Breast epithelium (tissue), 4 donors: Measurements from ENCODE around the gene ASTN2. TPM values are rescaled to one million over a fixed set of nuclear protein-coding genes. Genes with fewer than 3 reads are reported as not detected.

Experiments
- DNase-seq, 2 donors: peaks; one replicate each; pipeline ENCODE4 v3.0.0-alpha.2; 2019; ENCODE audit warnings: low spot score in 2 of 2
- H3K27ac ChIP-seq, 2 donors: fragments of 200-600 bp; sonication (generic) in 1 of 2; one replicate each; pipeline ENCODE4 v1.5.1; 2016 to 2019; ENCODE audit warnings: mild to moderate bottlenecking in 1 of 2
- H3K27me3 ChIP-seq, 2 donors: fragments of 200-600 bp; sonication (generic) in 1 of 2; one replicate each; pipeline versions ENCODE4 v1.5.1 to v1.6.0; 2017 to 2019; ENCODE audit warnings: control low read depth in 1 of 2, mild to moderate bottlenecking in 1 of 2
- H3K36me3 ChIP-seq: fragments of 200-600 bp; one replicate; pipeline ENCODE4 v1.5.1; 2019
- H3K4me1 ChIP-seq, 2 donors: fragments of 200-600 bp; sonication (generic); one replicate each; pipeline ENCODE4 v1.5.1; 2016 to 2019; ENCODE audit warnings: control low read depth in 1 of 2
- H3K4me3 ChIP-seq, 3 donors: fragments of 200-600 bp; sonication (generic); 1 replicate in 2 of 3; 2 replicates in 1 of 3; pipeline ENCODE4 v1.5.1; 2016 to 2019; ENCODE audit warnings: mild to moderate bottlenecking in 3 of 3, moderate library complexity in 2 of 3
- H3K9me3 ChIP-seq, 2 donors: fragments of 200-600 bp; sonication (generic) in 1 of 2; one replicate each; pipeline ENCODE4 v1.5.1; 2016 to 2019; ENCODE audit warnings: control low read depth in 1 of 2
- POLR2A ChIP-seq: fragments of 450-650 bp; IDR thresholded peaks from one replicate; pipeline ENCODE4 v1.6.1; 2016; ENCODE audit warnings: antibody characterized with exemption, mild to moderate bottlenecking, moderate library complexity
- POLR2AphosphoS5 ChIP-seq, 3 donors: sonication (generic); formaldehyde crosslinking; IDR thresholded peaks; one replicate each; pipeline ENCODE4 v1.6.1; 2017; ENCODE audit warnings: antibody characterized with exemption in 3 of 3
- intact Hi-C: fragments of 100-400 bp; cut with DNase I; formaldehyde crosslinking; loops from one replicate; pipeline ENCODE4 v1.15.1; 2023; ENCODE audit warnings: low total_unique reads
- total RNA-seq, 3 donors: library from RNA; depleted of rRNA; stranded (reverse); fragments of >200 nt; gene quantifications; one replicate each; pipeline ENCODE4 v1.1.0, GENCODE V29; 2016
- TF ChIP-seq, protein P1 (sequence below), 3 donors: fragments of 450-650 bp; IDR thresholded peaks; one replicate each; pipeline ENCODE4 v1.5.1; 2016 to 2017; ENCODE audit warnings: antibody characterized with exemption in 3 of 3, mild to moderate bottlenecking in 3 of 3, moderate library complexity in 3 of 3

Gene ASTN2
- total RNA-seq, 3 donors from 2014 or later = 9.1 to 13.8 (median 9.8) TPM

DNA sequence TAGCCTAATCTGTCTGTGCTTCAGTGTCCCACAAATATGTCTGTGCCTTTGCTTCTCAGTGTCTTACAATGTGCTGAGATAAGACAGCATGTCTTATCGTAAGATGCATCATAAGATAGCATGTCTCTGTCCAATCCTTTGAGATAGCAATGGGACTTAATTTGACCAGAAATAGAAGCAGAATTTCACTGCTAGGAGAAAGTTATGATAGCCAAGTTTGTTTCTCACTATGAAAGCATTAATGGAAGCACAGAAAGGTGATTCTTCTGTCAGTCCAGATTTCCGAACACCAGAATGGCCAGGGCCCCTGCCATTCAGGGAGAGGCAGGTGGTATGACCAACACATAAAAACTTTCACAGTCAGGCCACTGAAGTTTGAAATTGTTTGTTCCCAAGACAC is 616.3 kb downstream of the ASTN2 start:
- DNase-seq = no peak
- intact Hi-C loops = no loop called here
- Histone ChIP-seq H3K9me3 (no peaks in the 10 kb centered on the region), H3K27me3 (no peaks in the 10 kb centered on the region), H3K4me1 (no peaks in the 10 kb centered on the region), H3K4me3 (no peak overlapping the region), H3K27ac (no peak overlapping the region), H3K36me3 (no peaks in the 10 kb centered on the region)
- no peak for TF ChIP-seq POLR2A
- TF ChIP-seq POLR2AphosphoS5 (IDR thresholded peaks at IDR 0.05) = no peak
- TF ChIP-seq, protein P1, sequence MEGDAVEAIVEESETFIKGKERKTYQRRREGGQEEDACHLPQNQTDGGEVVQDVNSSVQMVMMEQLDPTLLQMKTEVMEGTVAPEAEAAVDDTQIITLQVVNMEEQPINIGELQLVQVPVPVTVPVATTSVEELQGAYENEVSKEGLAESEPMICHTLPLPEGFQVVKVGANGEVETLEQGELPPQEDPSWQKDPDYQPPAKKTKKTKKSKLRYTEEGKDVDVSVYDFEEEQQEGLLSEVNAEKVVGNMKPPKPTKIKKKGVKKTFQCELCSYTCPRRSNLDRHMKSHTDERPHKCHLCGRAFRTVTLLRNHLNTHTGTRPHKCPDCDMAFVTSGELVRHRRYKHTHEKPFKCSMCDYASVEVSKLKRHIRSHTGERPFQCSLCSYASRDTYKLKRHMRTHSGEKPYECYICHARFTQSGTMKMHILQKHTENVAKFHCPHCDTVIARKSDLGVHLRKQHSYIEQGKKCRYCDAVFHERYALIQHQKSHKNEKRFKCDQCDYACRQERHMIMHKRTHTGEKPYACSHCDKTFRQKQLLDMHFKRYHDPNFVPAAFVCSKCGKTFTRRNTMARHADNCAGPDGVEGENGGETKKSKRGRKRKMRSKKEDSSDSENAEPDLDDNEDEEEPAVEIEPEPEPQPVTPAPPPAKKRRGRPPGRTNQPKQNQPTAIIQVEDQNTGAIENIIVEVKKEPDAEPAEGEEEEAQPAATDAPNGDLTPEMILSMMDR (IDR thresholded peaks at IDR 0.05) = no peak

DNA sequence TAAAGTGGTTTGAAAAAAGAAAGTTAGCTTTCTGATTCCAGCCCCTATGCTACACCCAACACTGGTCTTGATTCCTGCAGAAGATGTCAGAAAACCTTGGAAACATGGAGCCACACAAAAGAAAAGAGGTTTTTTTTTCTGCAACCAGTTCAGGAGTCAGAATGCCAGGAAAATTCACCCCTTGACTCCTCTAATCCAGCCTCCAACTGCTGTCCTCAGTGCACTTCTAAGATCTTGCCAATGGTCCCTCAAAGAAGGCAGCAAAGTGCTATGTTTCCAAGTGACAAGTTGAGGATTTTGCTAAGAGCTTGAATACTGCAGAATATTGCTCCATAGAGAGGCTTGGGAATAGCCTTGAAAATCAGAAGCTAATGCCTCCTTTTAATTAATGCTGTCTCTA is 617.6 kb downstream of the ASTN2 start:
- H3K4me1 ChIP-seq = no peaks in the 10 kb centered on the region
- no peaks in the 10 kb centered on the region for H3K36me3 ChIP-seq
- no peak overlapping the region for H3K4me3 ChIP-seq
- no peaks in the 10 kb centered on the region for H3K27me3 ChIP-seq
- no peaks in the 10 kb centered on the region for H3K9me3 ChIP-seq
- intact Hi-C loops = no loop called here
- DNase-seq = no peak
- TF ChIP-seq POLR2AphosphoS5 (IDR thresholded peaks at IDR 0.05) (no peak), POLR2A (no peak)
- TF ChIP-seq, protein P1 (IDR thresholded peaks at IDR 0.05) = no peak
- H3K27ac ChIP-seq = no peak overlapping the region

DNA sequence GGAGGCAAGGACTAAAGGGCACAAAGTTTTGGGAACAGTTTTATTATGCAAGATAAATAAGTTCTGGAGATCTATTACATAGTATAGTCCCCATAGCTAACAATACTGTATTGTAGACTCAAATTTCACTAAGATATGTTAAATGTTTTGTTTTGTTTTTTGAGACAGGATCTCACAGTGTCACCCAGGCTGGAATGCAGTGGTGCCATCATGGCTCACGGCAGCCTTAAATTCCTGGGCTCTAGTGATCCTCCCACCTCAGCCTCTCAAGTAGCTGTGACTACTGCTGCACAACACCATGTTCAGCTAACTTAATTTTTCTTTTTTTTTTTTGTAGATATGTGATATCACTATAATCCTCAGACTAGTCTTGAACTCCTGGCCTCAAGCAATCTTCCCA is 618.2 kb downstream of the ASTN2 start:
- no peak overlapping the region for H3K4me3 ChIP-seq
- H3K27me3 ChIP-seq = no peaks in the 10 kb centered on the region
- DNase-seq = no peak
- H3K27ac ChIP-seq = no peak overlapping the region
- intact Hi-C loops = no loop called here
- no peaks in the 10 kb centered on the region for H3K9me3 ChIP-seq
- H3K36me3 ChIP-seq = no peaks in the 10 kb centered on the region
- TF ChIP-seq POLR2AphosphoS5 (IDR thresholded peaks at IDR 0.05) = no peak
- H3K4me1 ChIP-seq = no peaks in the 10 kb centered on the region

DNA sequence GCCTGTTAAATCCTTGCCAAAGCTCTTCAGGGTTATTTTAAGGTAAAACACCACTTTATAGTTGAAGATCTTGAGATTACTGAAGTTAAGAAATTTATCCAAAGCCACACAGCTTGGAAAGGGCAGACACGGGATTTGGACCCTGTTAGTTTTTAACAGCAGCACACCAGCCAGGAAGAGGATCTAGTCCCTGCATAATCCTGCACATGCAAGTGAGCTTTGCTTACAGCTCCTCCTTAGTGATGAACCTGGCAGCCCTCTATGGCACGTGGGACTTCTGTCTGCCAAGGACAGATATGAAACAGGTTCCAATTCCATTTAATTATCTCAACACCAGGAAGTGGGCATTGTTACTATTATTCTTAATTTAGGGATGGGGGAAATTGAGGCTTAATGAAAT is 619.0 kb downstream of the ASTN2 start:
- no peaks in the 10 kb centered on the region for H3K4me1 ChIP-seq
- intact Hi-C loops = no loop called here

DNA sequence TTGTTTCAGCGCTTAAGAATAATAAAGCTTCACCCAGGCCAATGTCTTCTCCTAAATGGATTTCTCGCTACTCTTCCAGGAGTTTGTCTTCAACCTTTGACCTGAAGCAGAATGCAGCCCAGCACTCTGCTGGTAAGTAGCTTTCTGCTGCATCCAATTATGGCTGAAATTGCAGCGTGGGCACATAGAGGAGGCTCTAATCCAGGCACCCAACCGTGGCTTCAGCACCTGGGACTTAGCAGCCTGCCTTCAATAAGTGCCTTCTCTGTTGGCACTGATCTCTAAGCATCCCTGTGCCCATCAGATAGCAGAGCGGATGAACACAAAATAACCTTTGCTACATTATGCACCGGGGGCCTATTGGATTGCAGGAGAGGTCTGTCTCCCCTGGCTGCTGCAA is 622.6 kb downstream of the ASTN2 start:
- Histone ChIP-seq H3K4me1 (no peaks in the 10 kb centered on the region), H3K9me3 (no peaks in the 10 kb centered on the region), H3K4me3 (no peak overlapping the region), H3K27ac (no peak overlapping the region), H3K27me3 (no peaks in the 10 kb centered on the region), H3K36me3 (no peaks in the 10 kb centered on the region)
- TF ChIP-seq, protein P1 (IDR thresholded peaks at IDR 0.05) = no peak
- TF ChIP-seq POLR2AphosphoS5 (IDR thresholded peaks at IDR 0.05) = no peak
- no peak for TF ChIP-seq POLR2A
- intact Hi-C loops = no loop called here
- no peak for DNase-seq

More for the DNA sequence above, 619.0 kb downstream of the ASTN2 start:
- Histone ChIP-seq H3K9me3 (no peaks in the 10 kb centered on the region), H3K4me3 (no peak overlapping the region), H3K27me3 (no peaks in the 10 kb centered on the region), H3K36me3 (no peaks in the 10 kb centered on the region), H3K27ac (no peak overlapping the region)
- TF ChIP-seq POLR2A (no peak), POLR2AphosphoS5 (IDR thresholded peaks at IDR 0.05) (no peak)
- TF ChIP-seq, protein P1 (IDR thresholded peaks at IDR 0.05) = no peak
- DNase-seq = no peak

DNA sequence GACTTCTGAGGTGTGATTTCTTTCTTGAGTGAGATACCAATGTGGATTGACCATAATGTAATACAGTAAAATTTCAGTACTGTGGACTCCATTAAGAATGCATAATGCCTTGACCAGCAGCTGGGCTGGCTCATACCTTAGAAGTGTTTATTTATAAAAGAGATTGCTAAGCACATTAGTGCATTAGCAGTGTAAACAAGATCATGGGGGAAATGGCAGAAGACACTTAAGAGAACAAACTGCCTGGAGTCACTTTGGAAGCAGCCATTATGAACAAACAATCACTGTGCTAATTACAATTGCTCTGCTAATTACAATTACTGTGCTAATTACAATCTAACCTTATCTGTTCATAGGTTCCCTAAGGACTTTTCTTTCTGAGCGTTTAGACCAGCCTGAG is 623.5 kb downstream of the ASTN2 start:
- H3K27ac ChIP-seq = no peak overlapping the region
- intact Hi-C loops = no loop called here

More for the DNA sequence above, 623.5 kb downstream of the ASTN2 start:
- H3K4me3 ChIP-seq = no peak overlapping the region
- H3K27me3 ChIP-seq = no peaks in the 10 kb centered on the region
- H3K4me1 ChIP-seq = no peaks in the 10 kb centered on the region
- H3K36me3 ChIP-seq = no peaks in the 10 kb centered on the region
- no peaks in the 10 kb centered on the region for H3K9me3 ChIP-seq
- no peak for TF ChIP-seq POLR2AphosphoS5 (IDR thresholded peaks at IDR 0.05)
- TF ChIP-seq POLR2A = no peak
- TF ChIP-seq, protein P1 (IDR thresholded peaks at IDR 0.05) = no peak
- DNase-seq = no peak
